Measurements from ENCODE around the gene PPP2CA.

PPP2CA gene

GRCh38 chr5:134145779-134146581, 79.9 kb downstream of the PPP2CA start:
- Histone ChIP-seq H3K27me3 (ENCODE audit: control insufficient read depth, insufficient read depth, low read length) (no peaks in the 10 kb centered on the region), H3K27ac (ENCODE audit: low read depth, low read length) (no peak overlapping the region), H3K9ac (ENCODE audit: low read length) (no peak overlapping the region), H3K4me3 (ENCODE audit: low read depth, low read length) (no peak overlapping the region), H3K9me3 (ENCODE audit: control insufficient read depth, insufficient read depth, low read depth, low read length) (no peaks in the 10 kb centered on the region), H3K4me1 (ENCODE audit: control insufficient read depth, insufficient read depth, low read length) (peaks cover under 1% of the 10 kb centered on the region; the same call in 1 of the 2 replicates), H3K36me3 (ENCODE audit: control insufficient read depth, insufficient read depth, low read length) (peaks cover 91% of the 10 kb centered on the region)

GRCh38 chr5:134145041-134145757, 80.7 kb downstream of the PPP2CA start:
- no peaks in the 10 kb centered on the region for H3K9me3 ChIP-seq (ENCODE audit: control insufficient read depth, insufficient read depth, low read depth, low read length)
- H3K9ac ChIP-seq (ENCODE audit: low read length), result no peak overlapping the region
- H3K36me3 ChIP-seq (ENCODE audit: control insufficient read depth, insufficient read depth, low read length), result peaks cover 89% of the 10 kb centered on the region
- H3K27me3 ChIP-seq (ENCODE audit: control insufficient read depth, insufficient read depth, low read length), result no peaks in the 10 kb centered on the region
- H3K27ac ChIP-seq (ENCODE audit: low read depth, low read length), result no peak overlapping the region
- H3K4me3 ChIP-seq (ENCODE audit: low read depth, low read length), result no peak overlapping the region
- H3K4me1 ChIP-seq (ENCODE audit: control insufficient read depth, insufficient read depth, low read length), result peaks cover 8% of the 10 kb centered on the region
